HTR-8/SVneo (cell line): ENCODE data around the gene DGCR8.

Experiments
- DNase-seq: peaks from one replicate; pipeline ENCODE4 v3.0.0; 2011; ENCODE audit warnings: low spot score, mixed read lengths; ENCODE audit not compliant: insufficient read length
- FAIRE-seq: peaks from 2 replicates; lab custom pipeline; 2011; peaks lifted over from hg19 to GRCh38; lab: Jason Lieb, UNC

Gene DGCR8

GRCh38 chr22:20052309-20053259 lies 27.5 kb upstream of the DGCR8 start:
- no peak for DNase-seq
- FAIRE-seq, result no peak

GRCh38 chr22:20053407-20054033 lies 26.5 kb upstream of the DGCR8 start:
- no peak for FAIRE-seq
- no peak for DNase-seq

GRCh38 chr22:20054034-20054427 lies 26.0 kb upstream of the DGCR8 start:
- FAIRE-seq, result no peak

DNA sequence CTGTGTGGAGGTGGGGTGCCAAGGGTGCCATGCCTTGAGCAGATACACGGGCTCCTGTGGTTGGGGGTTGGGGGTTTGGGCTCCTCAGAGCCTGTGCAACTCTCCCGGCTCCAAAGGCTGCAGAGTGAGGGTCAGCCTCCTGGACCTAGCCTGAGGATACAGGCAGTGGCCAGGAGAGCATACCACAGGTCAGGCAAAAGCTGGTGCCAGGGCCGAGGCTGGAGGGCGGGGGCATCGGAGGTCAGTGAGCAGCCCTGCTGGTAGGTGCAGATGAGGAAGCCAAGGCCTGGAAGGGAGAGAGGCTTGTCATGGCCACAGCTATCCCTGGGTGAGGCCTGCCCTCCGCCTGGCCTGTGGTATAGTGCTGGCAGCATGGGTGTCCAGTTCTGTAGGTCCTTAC lies 25.6 kb upstream of the DGCR8 start:
- no peak for FAIRE-seq

More at GRCh38 chr22:20054034-20054427, 26.0 kb upstream of the DGCR8 start:
- DNase-seq, result no peak

DNA sequence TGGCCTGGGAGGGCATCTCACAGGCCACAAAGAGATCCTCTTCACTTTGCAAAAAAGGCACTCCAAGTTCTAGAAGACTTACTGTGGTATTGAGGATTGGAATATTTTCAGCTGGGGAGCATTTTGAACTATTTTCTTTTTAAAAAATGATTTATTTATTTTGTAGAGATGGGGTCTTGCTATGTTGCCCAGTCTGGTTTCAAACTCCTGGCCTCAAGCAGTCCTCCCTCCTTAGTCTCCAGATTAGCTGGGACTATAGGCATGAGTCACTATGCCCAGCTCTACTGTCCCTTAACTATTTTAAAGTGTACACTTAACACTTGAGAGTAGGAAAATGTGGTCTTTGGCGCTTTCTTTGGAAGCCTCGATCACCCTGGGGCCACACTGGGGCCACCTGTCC lies 24.9 kb upstream of the DGCR8 start:
- DNase-seq (no peak), FAIRE-seq (no peak)

More for the DNA sequence above, 25.6 kb upstream of the DGCR8 start:
- DNase-seq, result no peak

DNA sequence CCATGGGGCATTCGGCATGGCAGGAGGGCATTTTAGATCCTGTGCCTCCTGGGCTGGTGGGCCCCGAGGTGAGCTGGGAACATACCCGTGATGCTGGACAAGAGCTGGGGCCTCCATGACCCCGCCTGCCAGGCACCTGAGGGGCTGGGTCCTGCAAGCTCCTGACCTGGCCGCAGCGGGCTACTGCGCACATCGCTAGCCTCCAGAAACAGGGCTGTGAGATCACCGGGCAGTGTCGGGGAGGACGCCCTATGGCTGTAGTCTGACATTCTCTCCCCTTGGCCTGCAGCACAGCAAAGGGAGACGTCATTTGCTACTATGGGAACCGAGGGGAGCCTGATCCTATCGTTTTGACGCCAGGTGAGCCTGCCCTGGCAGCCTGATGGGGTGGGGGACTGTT lies 24.4 kb upstream of the DGCR8 start:
- no peak for FAIRE-seq
- DNase-seq, result no peak

- no peak for DNase-seq
- no peak for FAIRE-seq
These were observed 23.9 kb upstream of the DGCR8 start for GRCh38 chr22:20056161-20056560.

DNA sequence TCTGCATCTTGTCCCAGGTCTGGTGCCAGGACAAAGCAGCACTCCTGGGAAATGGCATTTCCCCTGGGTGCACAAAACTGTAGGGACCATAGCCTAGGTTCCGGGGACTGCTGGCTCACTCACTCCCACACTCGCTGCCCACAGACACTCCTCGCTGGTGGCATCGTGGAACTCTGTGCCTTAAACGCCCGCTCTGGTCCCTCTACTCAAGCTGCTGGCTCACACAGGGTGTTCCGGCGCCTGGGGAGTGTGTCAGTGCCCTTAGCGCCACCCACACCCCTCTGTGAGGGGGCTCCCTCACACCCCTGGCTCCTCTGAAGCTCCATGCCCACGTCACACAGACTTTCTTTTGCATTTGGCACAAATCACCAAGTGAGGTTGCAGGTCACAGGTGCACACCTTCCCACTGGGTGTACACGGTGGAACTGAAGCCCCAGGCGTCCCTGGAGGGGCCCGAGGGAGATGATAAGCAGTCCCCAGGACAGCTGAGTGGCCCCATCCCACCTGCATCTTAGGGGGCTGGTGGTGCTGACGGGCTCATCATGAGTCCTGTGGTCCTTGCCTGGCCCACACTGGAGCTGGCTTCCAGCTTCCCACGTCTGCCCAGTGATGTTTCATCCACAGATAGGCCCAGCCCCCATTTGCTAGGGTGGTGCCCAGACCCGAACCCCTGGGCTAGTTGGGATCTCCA lies 23.2 kb upstream of the DGCR8 start:
- no peak for FAIRE-seq
- DNase-seq, result no peak

- FAIRE-seq, result no peak
- DNase-seq, result no peak
These were observed 22.3 kb upstream of the DGCR8 start for GRCh38 chr22:20057596-20058268.

GRCh38 chr22:20058989-20059770 lies 20.9 kb upstream of the DGCR8 start:
- no peak for FAIRE-seq
- no peak for DNase-seq

- FAIRE-seq, result no peak
- no peak for DNase-seq
These were observed 19.2 kb upstream of the DGCR8 start for GRCh38 chr22:20060700-20061480.

DNA sequence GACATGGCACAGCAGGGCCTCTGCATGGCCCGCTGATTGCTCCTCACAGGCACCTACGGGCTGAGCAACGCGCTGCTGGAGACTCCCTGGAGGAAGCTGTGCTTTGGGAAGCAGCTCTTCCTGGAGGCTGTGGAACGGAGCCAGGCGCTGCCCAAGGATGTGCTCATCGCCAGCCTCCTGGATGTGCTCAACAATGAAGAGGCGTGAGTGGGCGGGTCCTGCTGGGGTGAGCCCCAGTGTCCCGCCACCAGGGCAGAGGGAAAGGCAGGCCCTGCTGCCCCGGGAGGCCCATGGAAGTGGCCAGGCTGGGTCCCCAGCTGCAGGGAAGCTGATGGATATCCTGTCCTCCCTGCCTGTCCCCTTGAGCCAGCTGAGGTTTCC lies 18.6 kb upstream of the DGCR8 start:
- FAIRE-seq (no peak), DNase-seq (no peak)

GRCh38 chr22:20062043-20062765 lies 17.8 kb upstream of the DGCR8 start:
- no peak for DNase-seq
- FAIRE-seq, result no peak

- DNase-seq, result no peak
- FAIRE-seq, result no peak
These were observed 17.3 kb upstream of the DGCR8 start for GRCh38 chr22:20062766-20063083.

DNA sequence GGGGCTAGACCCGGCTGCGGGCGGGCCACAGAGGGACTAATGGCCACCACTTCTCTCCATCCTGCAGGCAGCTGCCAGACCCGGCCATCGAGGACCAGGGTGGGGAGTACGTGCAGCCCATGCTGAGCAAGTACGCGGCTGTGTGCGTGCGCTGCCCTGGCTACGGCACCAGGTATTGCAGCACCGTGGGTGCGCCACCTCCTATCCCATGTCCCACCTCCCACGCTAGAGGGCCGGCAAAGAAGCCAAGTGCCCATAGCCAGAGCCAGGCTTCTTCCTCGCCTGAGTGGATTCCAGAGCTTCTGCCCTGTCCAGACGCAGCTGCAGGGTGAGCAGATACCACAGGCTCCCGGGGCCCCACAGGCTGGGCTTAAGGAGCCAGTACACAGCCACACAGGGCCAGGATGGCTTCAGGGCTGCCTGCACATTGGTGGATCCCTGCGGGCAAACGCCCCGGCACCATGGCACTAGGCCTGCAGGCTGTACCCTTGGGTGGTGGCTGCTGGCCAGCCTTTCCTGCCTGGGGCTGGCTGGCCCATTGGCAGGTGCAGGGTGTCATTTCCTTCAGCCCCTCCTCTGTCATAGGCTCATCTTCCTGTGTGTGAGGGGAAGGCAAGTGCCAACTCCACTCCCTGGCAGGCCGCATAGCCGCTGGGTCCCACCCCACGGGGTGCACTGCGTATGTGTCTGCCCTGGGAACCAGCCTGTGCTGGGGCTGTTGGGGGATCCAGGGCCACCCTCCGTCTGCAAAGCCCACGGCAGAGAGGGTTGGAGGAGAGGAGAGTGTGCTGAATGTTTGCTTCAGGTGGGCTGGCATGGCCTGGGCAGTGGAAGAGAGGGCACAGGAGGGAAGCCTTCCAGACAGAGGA lies 16.5 kb upstream of the DGCR8 start:
- DNase-seq (no peak), FAIRE-seq (no peak)

DNA sequence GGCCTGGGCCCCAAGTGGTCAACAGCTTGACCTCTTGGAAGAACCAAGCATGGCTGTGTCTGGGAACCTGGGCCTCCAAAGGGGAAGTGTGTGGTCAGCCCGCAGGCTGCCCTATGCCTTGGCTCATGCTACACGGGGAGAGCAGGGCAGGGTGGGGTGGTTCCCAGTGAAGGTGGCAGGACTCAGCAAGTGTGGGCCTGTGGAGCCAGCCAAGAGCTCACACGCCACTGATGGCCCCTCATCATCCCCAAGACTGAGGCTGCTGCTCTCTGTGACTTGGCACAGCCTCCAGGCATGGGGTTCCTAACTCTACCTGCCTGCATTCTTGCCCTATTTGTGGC lies 15.9 kb upstream of the DGCR8 start:
- DNase-seq (no peak), FAIRE-seq (no peak)

GRCh38 chr22:20064545-20065262 lies 15.3 kb upstream of the DGCR8 start:
- no peak for FAIRE-seq
- no peak for DNase-seq
